GM18867 (cell line): ENCODE measurements around the gene SLC35C1.
A peak's percentile ranks its signal among the peaks of the same experiment; 100 is the strongest.

Source experiments
- ATAC-seq: cut with Tn5 transposase; IDR thresholded peaks from one replicate; pipeline ENCODE4 v1.9.1; 2021; ENCODE audit warnings: mild to moderate bottlenecking, moderate library complexity; ENCODE audit not compliant: unreplicated experiment

SLC35C1 gene

GRCh38 chr11:45804761-45805304 is at the start of gene SLC35C1:
TSS of gene SLC35C1 (plus strand) at chr11:45805149. CDS start at chr11:45805802, 653 bp downstream.
- peak; percentile 95 for ATAC-seq

- no peak for ATAC-seq
Measured at GRCh38 chr11:45755281-45755859, 49.6 kb upstream of the SLC35C1 start.

GRCh38 chr11:45756384-45757010 is 48.5 kb upstream of the SLC35C1 start:
- ATAC-seq = no peak

- no peak for ATAC-seq
Measured at GRCh38 chr11:45757672-45758071, 47.3 kb upstream of the SLC35C1 start.

- peak; percentile 75 for ATAC-seq
Measured at GRCh38 chr11:45761659-45762058, 43.3 kb upstream of the SLC35C1 start.

GRCh38 chr11:45765107-45765668 is 39.8 kb upstream of the SLC35C1 start:
- ATAC-seq = no peak

- no peak for ATAC-seq
Measured at GRCh38 chr11:45765836-45766235, 39.1 kb upstream of the SLC35C1 start.

GRCh38 chr11:45766469-45766868 is 38.5 kb upstream of the SLC35C1 start:
- ATAC-seq = no peak

- ATAC-seq = no peak
Measured at GRCh38 chr11:45768486-45768885, 36.5 kb upstream of the SLC35C1 start.

- ATAC-seq = no peak
Measured at GRCh38 chr11:45769960-45770359, 35.0 kb upstream of the SLC35C1 start.

GRCh38 chr11:45771193-45771565 is 33.8 kb upstream of the SLC35C1 start:
- ATAC-seq = peak; percentile 36

GRCh38 chr11:45771566-45772448 is 33.1 kb upstream of the SLC35C1 start:
- ATAC-seq = peak; percentile 78

GRCh38 chr11:45772449-45772774 is 32.5 kb upstream of the SLC35C1 start:
- ATAC-seq = peak; percentile 25

- no peak for ATAC-seq
Measured at GRCh38 chr11:45772986-45773785, 31.8 kb upstream of the SLC35C1 start.

- no peak for ATAC-seq
Measured at GRCh38 chr11:45773786-45774655, 30.9 kb upstream of the SLC35C1 start.

- no peak for ATAC-seq
Measured at GRCh38 chr11:45774786-45775185, 30.2 kb upstream of the SLC35C1 start.

GRCh38 chr11:45777127-45777969 is 27.6 kb upstream of the SLC35C1 start:
- no peak for ATAC-seq

GRCh38 chr11:45778341-45778740 is 26.6 kb upstream of the SLC35C1 start:
- ATAC-seq = no peak

- no peak for ATAC-seq
Measured at GRCh38 chr11:45779602-45780001, 25.3 kb upstream of the SLC35C1 start.
